ENCODE results near the gene CDCA5. TPM values are rescaled to one million over a fixed set of nuclear protein-coding genes. Genes with fewer than 3 reads are reported as not detected.

CDCA5 gene
- polyA plus RNA-seq, 1 of the 3 experiments (the other 2 are of a cell fraction), result 16.3 TPM

DNA sequence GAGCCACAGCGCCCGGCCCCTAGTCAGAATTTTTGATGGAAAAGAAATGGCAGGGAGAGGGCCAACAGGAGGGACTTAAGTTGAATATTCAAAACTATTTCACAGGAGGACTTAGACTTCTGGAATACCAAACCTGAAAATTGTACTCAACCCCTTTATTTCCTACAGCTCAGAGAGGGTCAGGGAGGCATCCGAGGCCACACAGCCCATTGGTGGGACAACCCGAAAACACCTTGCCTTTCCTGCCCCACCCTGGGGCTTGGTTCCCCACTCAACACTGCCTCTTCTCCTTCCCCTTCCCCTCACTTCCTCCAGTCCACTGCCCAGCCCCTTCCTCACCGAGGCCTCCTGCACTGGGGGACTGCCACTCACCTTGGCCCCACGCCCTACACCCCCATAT, 26.8 kb downstream of the CDCA5 start:
- no peaks in the 10 kb centered on the region for H3K79me2 ChIP-seq (ENCODE audit: insufficient read depth)
- no peaks in the 10 kb centered on the region for H3K9me2 ChIP-seq
- no peaks in the 10 kb centered on the region for H4K20me1 ChIP-seq (ENCODE audit: insufficient read depth)
- no peak for DNase-seq
- POLR2A ChIA-PET, result no interaction called here
- WGBS (ENCODE audit: low lambda C conversion rate), result 95% methylated on average over 6 of the region's 6 CpGs
- CTCF ChIA-PET, result interaction anchor here (1.1 to 1.3 kb wide), 2 partner anchors 19 to 43 kb away, joined by 3 to 6 read pairs; partner anchors contain the start of gene ARL2
- H3F3A ChIP-seq (replicated peaks; ENCODE audit: insufficient read depth), result peaks cover 3% of the 10 kb centered on the region
- no peaks in the 10 kb centered on the region for H3K36me3 ChIP-seq (replicated peaks in 1 of 2; ENCODE audit: control insufficient read depth in 1 of 2, insufficient read depth in 2 of 2, low read length in 1 of 2)
- H3K27ac ChIP-seq (ENCODE audit: low read depth in 2 of 2, low read length in 1 of 2), result no peak overlapping the region
- H3K4me1 ChIP-seq (ENCODE audit: control insufficient read depth in 1 of 2, insufficient read depth in 2 of 2, low read depth in 1 of 2, low read length in 1 of 2), result no peaks in the 10 kb centered on the region
- H3K4me2 ChIP-seq, result no peak overlapping the region
- TF ChIP-seq SIN3A (IDR thresholded peaks at IDR 0.05; ENCODE audit: borderline replicate concordance, low read depth, low read length), result no peak
- no peak for TF ChIP-seq NRF1 (IDR thresholded peaks at IDR 0.05; ENCODE audit: low read depth, low read length)
- no peak for TF ChIP-seq RXRA (IDR thresholded peaks at IDR 0.05; ENCODE audit: borderline replicate concordance, low read depth)
- TF ChIP-seq MEF2A (IDR thresholded peaks at IDR 0.05; ENCODE audit: borderline replicate concordance, low read depth), result no peak
- TF ChIP-seq POLR2AphosphoS5 (IDR thresholded peaks at IDR 0.05; ENCODE audit: low read depth, low read length), result no peak
- TF ChIP-seq USF1 (IDR thresholded peaks at IDR 0.05; ENCODE audit: borderline replicate concordance, low read depth), result no peak
- TF ChIP-seq JUND (IDR thresholded peaks at IDR 0.05), result no peak
- TF ChIP-seq, protein P1, sequence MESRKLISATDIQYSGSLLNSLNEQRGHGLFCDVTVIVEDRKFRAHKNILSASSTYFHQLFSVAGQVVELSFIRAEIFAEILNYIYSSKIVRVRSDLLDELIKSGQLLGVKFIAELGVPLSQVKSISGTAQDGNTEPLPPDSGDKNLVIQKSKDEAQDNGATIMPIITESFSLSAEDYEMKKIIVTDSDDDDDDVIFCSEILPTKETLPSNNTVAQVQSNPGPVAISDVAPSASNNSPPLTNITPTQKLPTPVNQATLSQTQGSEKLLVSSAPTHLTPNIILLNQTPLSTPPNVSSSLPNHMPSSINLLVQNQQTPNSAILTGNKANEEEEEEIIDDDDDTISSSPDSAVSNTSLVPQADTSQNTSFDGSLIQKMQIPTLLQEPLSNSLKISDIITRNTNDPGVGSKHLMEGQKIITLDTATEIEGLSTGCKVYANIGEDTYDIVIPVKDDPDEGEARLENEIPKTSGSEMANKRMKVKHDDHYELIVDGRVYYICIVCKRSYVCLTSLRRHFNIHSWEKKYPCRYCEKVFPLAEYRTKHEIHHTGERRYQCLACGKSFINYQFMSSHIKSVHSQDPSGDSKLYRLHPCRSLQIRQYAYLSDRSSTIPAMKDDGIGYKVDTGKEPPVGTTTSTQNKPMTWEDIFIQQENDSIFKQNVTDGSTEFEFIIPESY (IDR thresholded peaks at IDR 0.05; ENCODE audit: borderline replicate concordance, low read depth), result no peak
- TF ChIP-seq SMC3 (IDR thresholded peaks at IDR 0.05; ENCODE audit: low read depth, low read length), result no peak
- TF ChIP-seq EP300 (IDR thresholded peaks at IDR 0.05; ENCODE audit: borderline replicate concordance in 1 of 2, low read depth in 1 of 2, low read length in 1 of 2), result no peak
- TF ChIP-seq, protein P2, sequence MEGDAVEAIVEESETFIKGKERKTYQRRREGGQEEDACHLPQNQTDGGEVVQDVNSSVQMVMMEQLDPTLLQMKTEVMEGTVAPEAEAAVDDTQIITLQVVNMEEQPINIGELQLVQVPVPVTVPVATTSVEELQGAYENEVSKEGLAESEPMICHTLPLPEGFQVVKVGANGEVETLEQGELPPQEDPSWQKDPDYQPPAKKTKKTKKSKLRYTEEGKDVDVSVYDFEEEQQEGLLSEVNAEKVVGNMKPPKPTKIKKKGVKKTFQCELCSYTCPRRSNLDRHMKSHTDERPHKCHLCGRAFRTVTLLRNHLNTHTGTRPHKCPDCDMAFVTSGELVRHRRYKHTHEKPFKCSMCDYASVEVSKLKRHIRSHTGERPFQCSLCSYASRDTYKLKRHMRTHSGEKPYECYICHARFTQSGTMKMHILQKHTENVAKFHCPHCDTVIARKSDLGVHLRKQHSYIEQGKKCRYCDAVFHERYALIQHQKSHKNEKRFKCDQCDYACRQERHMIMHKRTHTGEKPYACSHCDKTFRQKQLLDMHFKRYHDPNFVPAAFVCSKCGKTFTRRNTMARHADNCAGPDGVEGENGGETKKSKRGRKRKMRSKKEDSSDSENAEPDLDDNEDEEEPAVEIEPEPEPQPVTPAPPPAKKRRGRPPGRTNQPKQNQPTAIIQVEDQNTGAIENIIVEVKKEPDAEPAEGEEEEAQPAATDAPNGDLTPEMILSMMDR (IDR thresholded peaks at IDR 0.05), result no peak
- no peak for TF ChIP-seq GABPA (IDR thresholded peaks at IDR 0.05; ENCODE audit: low read depth)
- TF ChIP-seq REST (IDR thresholded peaks at IDR 0.05; ENCODE audit: low read depth, low read length), result no peak
- no peak overlapping the region for H3K4me3 ChIP-seq (ENCODE audit: low read depth in 2 of 2, low read length in 1 of 2)
- H3K9ac ChIP-seq, result no peak overlapping the region
- H3K27me3 ChIP-seq (ENCODE audit: insufficient read depth), result no peaks in the 10 kb centered on the region
- no peak overlapping the region for H2AFZ ChIP-seq (ENCODE audit: low read depth)
- no peaks in the 10 kb centered on the region for H3K9me3 ChIP-seq

Measured in SK-N-SH (cell line).